HG02970 (cell line): ENCODE measurements around the gene ZNF683.
"Not testable (repeated sequence)": the region's sequence is repeated elsewhere in the genome, so short reads cannot be mapped to it uniquely, and the experiment has no call there.

Source experiments
- ATAC-seq: cut with Tn5 transposase; IDR thresholded peaks from one replicate; pipeline ENCODE4 v1.9.1; 2021; ENCODE audit warnings: mild to moderate bottlenecking, moderate library complexity, moderate number of reproducible peaks; ENCODE audit not compliant: unreplicated experiment, low FRiP score

The ZNF683 gene

GRCh38 chr1:26387447-26387846 is 14.9 kb upstream of the ZNF683 start:
- no peak for ATAC-seq

GRCh38 chr1:26385063-26385462 is 12.5 kb upstream of the ZNF683 start:
- ATAC-seq, result not testable (repeated sequence)

- ATAC-seq, result no peak
Measured at GRCh38 chr1:26384076-26384475, 11.5 kb upstream of the ZNF683 start.

GRCh38 chr1:26378879-26379251 is 6.3 kb upstream of the ZNF683 start:
- ATAC-seq, result no peak

GRCh38 chr1:26378088-26378878 is 5.7 kb upstream of the ZNF683 start:
- ATAC-seq, result no peak

- ATAC-seq, result no peak
Measured at GRCh38 chr1:26376050-26376449, 3.5 kb upstream of the ZNF683 start.

- ATAC-seq, result no peak
Measured at GRCh38 chr1:26375081-26375480, 2.5 kb upstream of the ZNF683 start.

GRCh38 chr1:26374361-26374760 is 1.8 kb upstream of the ZNF683 start:
- ATAC-seq, result not testable (repeated sequence)

GRCh38 chr1:26373789-26374188 is 1.2 kb upstream of the ZNF683 start:
- ATAC-seq, result no peak

GRCh38 chr1:26373281-26373680 is 731 bp upstream of the ZNF683 start:
- no peak for ATAC-seq

- ATAC-seq, result no peak
Measured at GRCh38 chr1:26372039-26372438, 511 bp downstream of the ZNF683 start.

- ATAC-seq, result no peak
Measured at GRCh38 chr1:26370591-26371382, 1.8 kb downstream of the ZNF683 start.

GRCh38 chr1:26368486-26368885 is 4.1 kb downstream of the ZNF683 start:
- ATAC-seq, result no peak

- ATAC-seq, result no peak
Measured at GRCh38 chr1:26368006-26368405, 4.5 kb downstream of the ZNF683 start.

GRCh38 chr1:26367441-26367840 is 5.1 kb downstream of the ZNF683 start:
- ATAC-seq, result no peak

- ATAC-seq, result no peak
Measured at GRCh38 chr1:26364956-26365355, 7.6 kb downstream of the ZNF683 start.

GRCh38 chr1:26363549-26364448 is 8.8 kb downstream of the ZNF683 start:
- ATAC-seq, result no peak

- no peak for ATAC-seq
Measured at GRCh38 chr1:26362331-26362730, 10.2 kb downstream of the ZNF683 start.

- ATAC-seq, result no peak
Measured at GRCh38 chr1:26361605-26362122, 10.9 kb downstream of the ZNF683 start.

- ATAC-seq, result no peak
Measured at GRCh38 chr1:26360807-26361604, 11.5 kb downstream of the ZNF683 start.
